Breast epithelium (tissue), 3 donors: ENCODE measurements around the gene GRIN3A.

ENCODE experiments used
- CTCF ChIP-seq, 3 donors: fragments of 450-650 bp; IDR thresholded peaks; one replicate each; pipeline ENCODE4 v1.5.1; 2016 to 2017; ENCODE audit warnings: antibody characterized with exemption in 3 of 3, mild to moderate bottlenecking in 3 of 3, moderate library complexity in 3 of 3
- POLR2A ChIP-seq: fragments of 450-650 bp; IDR thresholded peaks from one replicate; pipeline ENCODE4 v1.6.1; 2016; ENCODE audit warnings: antibody characterized with exemption, mild to moderate bottlenecking, moderate library complexity
- POLR2AphosphoS5 ChIP-seq, 3 donors: sonication (generic); formaldehyde crosslinking; IDR thresholded peaks; one replicate each; pipeline ENCODE4 v1.6.1; 2017; ENCODE audit warnings: antibody characterized with exemption in 3 of 3

GRCh38 chr9:101648493-101648892, 90.0 kb downstream of the GRIN3A start:
- no peak for TF ChIP-seq CTCF (IDR thresholded peaks at IDR 0.05)
- no peak for TF ChIP-seq POLR2AphosphoS5 (IDR thresholded peaks at IDR 0.05)
- no peak for TF ChIP-seq POLR2A
